Breast epithelium (tissue), 4 donors: ENCODE results near the gene TNFRSF25. TPM values are rescaled to one million over a fixed set of nuclear protein-coding genes. Genes with fewer than 3 reads are reported as not detected.
"Not testable (repeated sequence)": the region's sequence is repeated elsewhere in the genome, so short reads cannot be mapped to it uniquely, and the experiment has no call there.

Source experiments
- DNase-seq, 2 donors: peaks; one replicate each; pipeline ENCODE4 v3.0.0-alpha.2; 2019; ENCODE audit warnings: low spot score in 2 of 2
- H3K27ac ChIP-seq, 2 donors: fragments of 200-600 bp; sonication (generic) in 1 of 2; one replicate each; pipeline ENCODE4 v1.5.1; 2016 to 2019; ENCODE audit warnings: mild to moderate bottlenecking in 1 of 2
- H3K27me3 ChIP-seq, 2 donors: fragments of 200-600 bp; sonication (generic) in 1 of 2; one replicate each; pipeline versions ENCODE4 v1.5.1 to v1.6.0; 2017 to 2019; ENCODE audit warnings: control low read depth in 1 of 2, mild to moderate bottlenecking in 1 of 2
- H3K36me3 ChIP-seq: fragments of 200-600 bp; one replicate; pipeline ENCODE4 v1.5.1; 2019
- H3K4me1 ChIP-seq, 2 donors: fragments of 200-600 bp; sonication (generic); one replicate each; pipeline ENCODE4 v1.5.1; 2016 to 2019; ENCODE audit warnings: control low read depth in 1 of 2
- H3K4me3 ChIP-seq, 3 donors: fragments of 200-600 bp; sonication (generic); 1 replicate in 2 of 3; 2 replicates in 1 of 3; pipeline ENCODE4 v1.5.1; 2016 to 2019; ENCODE audit warnings: mild to moderate bottlenecking in 3 of 3, moderate library complexity in 2 of 3
- H3K9me3 ChIP-seq, 2 donors: fragments of 200-600 bp; sonication (generic) in 1 of 2; one replicate each; pipeline ENCODE4 v1.5.1; 2016 to 2019; ENCODE audit warnings: control low read depth in 1 of 2
- CTCF ChIP-seq, 3 donors: fragments of 450-650 bp; IDR thresholded peaks; one replicate each; pipeline ENCODE4 v1.5.1; 2016 to 2017; ENCODE audit warnings: antibody characterized with exemption in 3 of 3, mild to moderate bottlenecking in 3 of 3, moderate library complexity in 3 of 3
- POLR2A ChIP-seq: fragments of 450-650 bp; IDR thresholded peaks from one replicate; pipeline ENCODE4 v1.6.1; 2016; ENCODE audit warnings: antibody characterized with exemption, mild to moderate bottlenecking, moderate library complexity
- POLR2AphosphoS5 ChIP-seq, 3 donors: sonication (generic); formaldehyde crosslinking; IDR thresholded peaks; one replicate each; pipeline ENCODE4 v1.6.1; 2017; ENCODE audit warnings: antibody characterized with exemption in 3 of 3
- intact Hi-C: fragments of 100-400 bp; cut with DNase I; formaldehyde crosslinking; loops from one replicate; pipeline ENCODE4 v1.15.1; 2023; ENCODE audit warnings: low total_unique reads
- total RNA-seq, 3 donors: library from RNA; depleted of rRNA; stranded (reverse); fragments of >200 nt; gene quantifications; one replicate each; pipeline ENCODE4 v1.1.0, GENCODE V29; 2016

Gene TNFRSF25
- total RNA-seq, 3 donors from 2014 or later, result 3.8 to 13.1 (median 12.4) TPM

- peaks cover 10 to 14% of the 10 kb centered on the region in 2 donors for H3K4me1 ChIP-seq
- TF ChIP-seq POLR2A (no peak), CTCF (IDR thresholded peaks at IDR 0.05) (no peak), POLR2AphosphoS5 (IDR thresholded peaks at IDR 0.05) (no peak)
- intact Hi-C loops, result loop anchor here (10.0 kb wide), 1 partner anchor 150 kb away; no protein-coding TSS in a partner anchor
- no peaks in the 10 kb centered on the region for H3K9me3 ChIP-seq
- no peak overlapping the region for H3K4me3 ChIP-seq
- H3K27me3 ChIP-seq, result no peaks in the 10 kb centered on the region
- H3K36me3 ChIP-seq, result no peaks in the 10 kb centered on the region
- no peak for DNase-seq
- H3K27ac ChIP-seq, result peak overlapping the region; percentile 15 to 48
Observed at GRCh38 chr1:6494627-6495026, 28.7 kb upstream of the TNFRSF25 start.

GRCh38 chr1:6493834-6494223, 27.9 kb upstream of the TNFRSF25 start:
- H3K27ac ChIP-seq, H3K9me3 ChIP-seq, DNase-seq, H3K36me3 ChIP-seq, H3K27me3 ChIP-seq, H3K4me3 ChIP-seq: not testable (repeated sequence)
- intact Hi-C loops, result loop anchor here (10.0 kb wide), 1 partner anchor 151 kb away; no protein-coding TSS in a partner anchor
- peaks cover 10 to 14% of the 10 kb centered on the region in 2 donors for H3K4me1 ChIP-seq

- peaks cover 6 to 10% of the 10 kb centered on the region in 2 donors for H3K4me1 ChIP-seq
- no peaks in the 10 kb centered on the region for H3K9me3 ChIP-seq
- H3K4me3 ChIP-seq, result no peak overlapping the region
- H3K36me3 ChIP-seq, result no peaks in the 10 kb centered on the region
- no peak for DNase-seq
- no peaks in the 10 kb centered on the region for H3K27me3 ChIP-seq
- peak overlapping the region; percentile 82 to 86 for H3K27ac ChIP-seq
- intact Hi-C loops, result loop anchor here (10.0 kb wide), 1 partner anchor 153 kb away; no protein-coding TSS in a partner anchor
- TF ChIP-seq POLR2A, result no peak
- no peak for TF ChIP-seq CTCF (IDR thresholded peaks at IDR 0.05)
- no peak for TF ChIP-seq POLR2AphosphoS5 (IDR thresholded peaks at IDR 0.05)
Observed at GRCh38 chr1:6491966-6492365, 26.0 kb upstream of the TNFRSF25 start.

GRCh38 chr1:6491480-6491962, 25.5 kb upstream of the TNFRSF25 start, which contains the start of gene PLEKHG5:
Gene PLEKHG5 (minus strand): TSS chr1:6491667. CDS start chr1:6477571, 14,096 bp downstream.
- Histone ChIP-seq H3K27ac (peak within 1 kb of the TSS; percentile 82 to 86), H3K36me3 (no peaks in the 10 kb centered on the region), H3K4me1 (peaks cover 6% of the 10 kb centered on the region in 2 donors), H3K27me3 (no peaks in the 10 kb centered on the region), H3K9me3 (no peaks in the 10 kb centered on the region), H3K4me3 (peak within 1 kb of the TSS; percentile 40 to 75 (median 71))
- TF ChIP-seq CTCF (IDR thresholded peaks at IDR 0.05) (no peak), POLR2AphosphoS5 (IDR thresholded peaks at IDR 0.05) (no peak)
- no peak for DNase-seq
- intact Hi-C loops, result loop anchor here (10.0 kb wide), 1 partner anchor 153 kb away; no protein-coding TSS in a partner anchor

- no peak for DNase-seq
- Histone ChIP-seq H3K27ac (peak overlapping the region; percentile 82 to 86), H3K4me3 (peak overlapping the region; percentile 40 to 75 (median 71)), H3K9me3 (no peaks in the 10 kb centered on the region), H3K36me3 (no peaks in the 10 kb centered on the region), H3K4me1 (peaks cover 1 to 8% of the 10 kb centered on the region in 2 donors), H3K27me3 (no peaks in the 10 kb centered on the region)
- intact Hi-C loops, result loop anchor here (10.0 kb wide), 1 partner anchor 154 kb away; no protein-coding TSS in a partner anchor
- no peak for TF ChIP-seq POLR2AphosphoS5 (IDR thresholded peaks at IDR 0.05)
- no peak for TF ChIP-seq CTCF (IDR thresholded peaks at IDR 0.05)
- TF ChIP-seq POLR2A, result no peak
Observed at GRCh38 chr1:6491081-6491449, 25.1 kb upstream of the TNFRSF25 start.
